DND-41 (cell line): Measurements from ENCODE around the gene TRIM41.
"Not testable (repeated sequence)": the region's sequence is repeated elsewhere in the genome, so short reads cannot be mapped to it uniquely, and the experiment has no call there.

ENCODE experiments used
- ATAC-seq: fragments of 200-7000 bp; cut with Tn5 transposase; 3 replicates; pipeline ENCODE4 v1.9.1; 2021; ENCODE audit warnings: low read depth; ENCODE audit not compliant: insufficient read depth
- DNase-seq: peaks from one replicate; pipeline ENCODE4 v3.0.0-alpha.2; 2020
- H2AFZ ChIP-seq: 2 replicates; pipeline ENCODE4 v1.6.0; 2012; ENCODE audit warnings: low read depth, low read length
- H3K27ac ChIP-seq: 2 replicates; pipeline ENCODE4 v1.5.1; 2012; ENCODE audit warnings: low read length, inconsistent platforms
- H3K27me3 ChIP-seq: fragments of 200-600 bp; sonication (generic); 2 replicates; pipeline ENCODE4 v1.6.0; 2012; ENCODE audit warnings: low read length, mild to moderate bottlenecking, inconsistent platforms; ENCODE audit not compliant: insufficient read depth, poor library complexity
- H3K36me3 ChIP-seq: 2 replicates; pipeline ENCODE4 v1.5.1; 2012; ENCODE audit warnings: low read length, inconsistent platforms; ENCODE audit not compliant: insufficient read depth
- H3K4me1 ChIP-seq: 2 replicates; pipeline ENCODE4 v1.5.1; 2012; ENCODE audit warnings: mild to moderate bottlenecking, low read length; ENCODE audit not compliant: insufficient read depth
- H3K4me2 ChIP-seq: 2 replicates; pipeline ENCODE4 v1.6.0; 2012; ENCODE audit warnings: mild to moderate bottlenecking, moderate library complexity, low read length, inconsistent platforms; ENCODE audit not compliant: insufficient read depth
- H3K4me3 ChIP-seq, 2 experiments: fragments of 200-600 bp in 1 of 2; shearing (Covaris generic) in 1 of 2; 2 replicates each; pipeline ENCODE4 v1.5.1; 2012 to 2016; ENCODE audit warnings: inconsistent platforms in 2 of 2, low read length in 2 of 2, mild to moderate bottlenecking in 2 of 2, low read depth in 1 of 2, moderate library complexity in 1 of 2
- H3K79me2 ChIP-seq: 2 replicates; pipeline ENCODE4 v1.6.0; 2012; ENCODE audit warnings: low read length, inconsistent platforms; ENCODE audit not compliant: insufficient read depth
- H3K9ac ChIP-seq: 2 replicates; pipeline ENCODE4 v1.6.0; 2012; ENCODE audit warnings: low read depth, mild to moderate bottlenecking, inconsistent platforms, low read length, moderate library complexity
- H3K9me3 ChIP-seq: 2 replicates; pipeline ENCODE4 v1.5.1; 2012; ENCODE audit warnings: low read length, moderate library complexity, mild to moderate bottlenecking, inconsistent platforms; ENCODE audit not compliant: insufficient read depth, severe bottlenecking
- H4K20me1 ChIP-seq: 2 replicates; pipeline ENCODE4 v1.6.0; 2012; ENCODE audit warnings: low read length; ENCODE audit not compliant: insufficient read depth
- CTCF ChIP-seq: IDR thresholded peaks from 2 replicates; pipeline ENCODE4 v1.5.1; 2012; ENCODE audit warnings: borderline replicate concordance, low read length, moderate library complexity, mild to moderate bottlenecking; ENCODE audit not compliant: poor library complexity, severe bottlenecking; ENCODE audit errors: extremely low read depth
- EZH2 ChIP-seq: IDR thresholded peaks from 3 replicates; pipeline ENCODE4 v1.6.1; 2012; ENCODE audit warnings: borderline replicate concordance, low read depth, mild to moderate bottlenecking, moderate library complexity, low read length, inconsistent platforms; ENCODE audit not compliant: severe bottlenecking

Gene TRIM41

GRCh38 chr5:181223058-181223728 is at the start of gene TRIM41:
Gene TRIM41 (plus strand): TSS chr5:181223281. CDS start chr5:181224000, 719 bp downstream.
- Histone ChIP-seq H3K4me2 (peak within 1 kb of the TSS; percentile 98), H3K27me3 (no peaks in the 10 kb centered on the region), H2AFZ (peak within 1 kb of the TSS; percentile 80), H4K20me1 (no peaks in the 10 kb centered on the region), H3K9ac (peak within 1 kb of the TSS; percentile 79), H3K4me3 (peak within 1 kb of the TSS; percentile 50 to 85), H3K79me2 (peaks cover 36% of the 10 kb centered on the region), H3K36me3 (peaks cover 14% of the 10 kb centered on the region), H3K9me3 (no peaks in the 10 kb centered on the region), H3K27ac (peak within 1 kb of the TSS; percentile 88), H3K4me1 (peaks cover 46% of the 10 kb centered on the region)
- TF ChIP-seq EZH2: no peak
- TF ChIP-seq CTCF: peak; percentile 15
- ATAC-seq (peak; percentile 78), DNase-seq (peak; percentile 99)

GRCh38 chr5:181173420-181174342 is 49.4 kb upstream of the TRIM41 start:
- H2AFZ ChIP-seq: 0 out of 2 replicates have a peak overlapping the region, but pooled peaks have one; percentile 27
- H3K36me3 ChIP-seq: no peaks in the 10 kb centered on the region
- H3K4me1 ChIP-seq: no peaks in the 10 kb centered on the region
- no peaks in the 10 kb centered on the region for H4K20me1 ChIP-seq
- no peak overlapping the region; a peak in 1 of 4 replicates for H3K4me3 ChIP-seq
- H3K4me2 ChIP-seq: peak overlapping the region; percentile 24; the same call in 1 of the 2 replicates
- no peaks in the 10 kb centered on the region for H3K9me3 ChIP-seq
- no peak for TF ChIP-seq CTCF
- TF ChIP-seq EZH2: no peak
- H3K27ac ChIP-seq: no peak overlapping the region
- H3K9ac ChIP-seq: no peak overlapping the region
- ATAC-seq (no peak), DNase-seq (no peak)
- H3K27me3 ChIP-seq: no peaks in the 10 kb centered on the region
- H3K79me2 ChIP-seq: no peaks in the 10 kb centered on the region

DNA sequence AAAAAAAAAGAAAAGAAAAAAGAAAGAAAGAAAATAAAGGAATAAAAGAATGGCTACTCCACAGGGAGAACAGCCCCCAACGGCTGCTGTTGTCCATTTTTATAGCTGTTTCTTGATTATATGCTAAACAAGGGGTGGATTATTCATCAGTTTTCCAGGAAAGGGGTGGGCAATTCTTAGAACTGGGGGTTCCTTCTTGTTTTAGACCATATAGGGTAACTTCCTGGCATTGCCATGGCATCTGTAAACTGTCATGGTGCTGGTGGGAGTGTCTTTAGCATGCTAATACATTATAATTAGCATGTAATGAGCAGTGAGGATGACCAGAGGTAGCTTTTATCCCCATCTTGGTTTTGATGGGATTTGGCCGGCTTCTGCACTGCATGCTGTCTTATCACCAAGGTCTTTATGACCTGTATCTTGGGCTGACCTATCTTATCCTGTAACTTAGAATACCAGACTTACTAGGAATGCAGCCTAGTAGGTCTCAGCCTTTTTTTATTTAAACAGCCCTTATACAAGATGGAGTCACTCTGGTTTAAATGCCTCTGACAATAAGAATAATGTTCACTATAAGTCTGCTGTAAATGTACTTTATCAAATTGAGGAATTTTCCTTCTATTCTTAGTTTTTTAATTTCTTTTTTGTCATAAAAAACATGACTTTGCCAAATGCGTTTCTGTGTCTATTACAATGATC is 46.7 kb upstream of the TRIM41 start:
- no peaks in the 10 kb centered on the region for H3K9me3 ChIP-seq
- no peaks in the 10 kb centered on the region for H3K27me3 ChIP-seq
- no peak overlapping the region for H3K4me3 ChIP-seq
- no peak for ATAC-seq
- TF ChIP-seq CTCF (no peak), EZH2 (no peak)
- H4K20me1 ChIP-seq: no peaks in the 10 kb centered on the region
- DNase-seq: no peak
- no peak overlapping the region for H2AFZ ChIP-seq
- H3K79me2 ChIP-seq: no peaks in the 10 kb centered on the region
- H3K36me3 ChIP-seq: no peaks in the 10 kb centered on the region
- H3K4me1 ChIP-seq: no peaks in the 10 kb centered on the region
- no peak overlapping the region for H3K4me2 ChIP-seq
- H3K9ac ChIP-seq: no peak overlapping the region
- H3K27ac ChIP-seq: no peak overlapping the region

- ATAC-seq, H4K20me1 ChIP-seq, H3K79me2 ChIP-seq, H3K36me3 ChIP-seq, H3K4me3 ChIP-seq, H3K27me3 ChIP-seq, H3K4me1 ChIP-seq, H3K9ac ChIP-seq, H3K9me3 ChIP-seq, H3K27ac ChIP-seq, H2AFZ ChIP-seq, H3K4me2 ChIP-seq, DNase-seq: not testable (repeated sequence)
Measured at GRCh38 chr5:181177559-181177958, 45.5 kb upstream of the TRIM41 start.
